HG02571 (cell line): ENCODE measurements around the gene FNDC8.
A peak's percentile ranks its signal among the peaks of the same experiment; 100 is the strongest.
"Not testable (repeated sequence)": the region's sequence is repeated elsewhere in the genome, so short reads cannot be mapped to it uniquely, and the experiment has no call there.

Experiments used
- ATAC-seq: cut with Tn5 transposase; IDR thresholded peaks from one replicate; pipeline ENCODE4 v1.9.1; 2021; ENCODE audit warnings: mild to moderate bottlenecking, moderate library complexity; ENCODE audit not compliant: unreplicated experiment

FNDC8 gene

DNA sequence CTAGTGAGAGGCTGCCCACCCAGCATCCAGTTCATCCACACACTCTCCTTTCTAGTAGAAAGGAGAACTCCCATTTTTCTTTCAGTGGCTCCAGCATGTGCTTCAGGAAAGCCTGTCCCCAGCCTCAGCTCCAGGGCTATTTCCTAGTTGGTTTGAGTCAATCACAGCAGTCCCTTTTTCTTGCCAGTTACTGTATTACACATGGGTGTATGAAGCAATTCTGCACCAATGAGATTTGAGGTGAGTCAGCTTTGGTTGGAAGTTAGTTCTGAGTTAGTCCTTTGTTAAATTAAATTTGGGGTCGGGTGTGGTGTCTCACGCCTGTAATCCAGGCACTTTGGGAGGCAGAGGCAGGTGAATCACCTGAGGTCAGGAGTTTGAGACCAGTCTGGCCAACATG is 26.5 kb upstream of the FNDC8 start:
- ATAC-seq = no peak

DNA sequence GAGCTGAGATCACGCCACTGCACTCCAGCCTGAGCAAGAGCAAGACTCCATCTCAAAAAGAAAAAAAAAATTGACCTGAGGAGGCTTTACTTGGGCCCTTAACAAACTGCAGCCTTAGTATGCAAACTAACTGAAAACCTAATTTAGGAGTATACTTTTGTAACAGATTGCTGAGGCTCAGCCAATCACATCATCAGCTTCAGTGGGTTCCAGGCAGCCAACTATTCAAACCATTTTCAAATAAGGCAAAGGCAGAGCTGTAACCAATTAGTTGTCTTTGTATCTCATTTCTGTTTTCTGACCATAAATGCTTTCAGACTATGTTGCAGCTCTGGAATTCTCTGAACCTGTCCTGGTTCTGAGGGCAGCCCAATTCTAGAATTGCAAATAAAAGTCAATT is 25.7 kb upstream of the FNDC8 start:
- no peak for ATAC-seq

- no peak for ATAC-seq
These were observed 23.6 kb upstream of the FNDC8 start for GRCh38 chr17:35097776-35098175.

- ATAC-seq = no peak
These were observed 21.5 kb upstream of the FNDC8 start for GRCh38 chr17:35099908-35100307.

- no peak for ATAC-seq
These were observed 20.4 kb upstream of the FNDC8 start for GRCh38 chr17:35101036-35101435.

GRCh38 chr17:35101725-35102124 is 19.7 kb upstream of the FNDC8 start:
- ATAC-seq = no peak

DNA sequence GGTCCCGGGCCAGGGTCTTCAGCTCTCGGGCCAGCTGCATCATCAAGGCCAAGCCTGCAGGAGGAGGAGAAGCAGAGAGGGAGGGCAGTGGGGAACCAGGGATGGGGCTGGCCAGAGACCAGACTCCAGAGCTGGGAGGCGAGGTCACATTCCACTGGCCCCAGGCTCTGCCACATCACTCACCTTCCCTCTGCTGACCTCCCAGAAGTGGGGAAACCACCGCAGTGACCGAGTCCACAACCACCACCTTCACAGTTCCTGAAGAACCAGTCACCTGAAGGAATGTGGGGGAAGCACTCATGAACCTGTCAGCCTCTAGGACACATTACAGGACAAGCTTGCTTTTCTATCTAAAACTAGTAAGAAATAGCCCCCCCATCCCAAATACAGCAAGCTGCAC is 18.1 kb upstream of the FNDC8 start:
- ATAC-seq = no peak

- ATAC-seq = no peak
These were observed 16.5 kb upstream of the FNDC8 start for GRCh38 chr17:35104844-35105450.

DNA sequence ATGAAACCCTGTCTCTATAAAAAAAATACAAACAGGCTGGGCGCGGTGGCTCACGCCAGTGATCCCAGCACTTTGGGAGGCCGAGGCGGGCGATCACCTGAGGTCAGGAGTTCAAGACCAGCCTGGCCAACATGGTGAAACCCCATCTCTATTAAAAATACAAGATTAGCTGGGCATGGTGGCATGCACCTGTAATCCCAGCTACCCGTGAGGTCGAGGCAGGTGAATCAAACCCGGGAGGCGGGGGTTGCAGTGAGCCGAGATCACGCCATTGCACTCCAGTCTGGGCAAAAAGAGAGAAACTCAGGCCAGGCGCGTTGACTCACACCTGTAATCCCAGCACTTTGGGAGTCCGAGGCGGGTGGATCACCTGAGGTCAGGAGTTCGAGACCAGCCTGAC is 10.6 kb upstream of the FNDC8 start:
- not testable (repeated sequence) for ATAC-seq

DNA sequence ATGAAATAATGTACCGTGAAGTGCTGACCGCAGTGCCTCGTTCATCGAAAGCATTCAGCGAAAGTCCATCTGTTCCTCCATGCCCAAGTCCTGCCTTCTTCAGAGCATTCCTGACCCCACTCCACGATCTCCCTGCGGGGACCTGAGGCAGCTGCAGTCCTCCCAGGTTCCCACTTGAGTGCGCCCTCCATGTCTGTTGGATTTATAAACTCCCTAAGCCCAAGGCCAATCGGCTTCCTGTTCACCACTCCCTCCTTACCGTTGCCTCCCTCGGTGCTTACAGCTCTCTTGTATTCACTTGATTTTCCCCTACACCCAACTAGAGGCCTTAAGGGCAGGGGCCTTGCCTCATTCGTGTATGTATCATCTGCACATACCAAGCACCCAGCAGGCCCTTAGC is 4.6 kb upstream of the FNDC8 start:
- no peak for ATAC-seq

DNA sequence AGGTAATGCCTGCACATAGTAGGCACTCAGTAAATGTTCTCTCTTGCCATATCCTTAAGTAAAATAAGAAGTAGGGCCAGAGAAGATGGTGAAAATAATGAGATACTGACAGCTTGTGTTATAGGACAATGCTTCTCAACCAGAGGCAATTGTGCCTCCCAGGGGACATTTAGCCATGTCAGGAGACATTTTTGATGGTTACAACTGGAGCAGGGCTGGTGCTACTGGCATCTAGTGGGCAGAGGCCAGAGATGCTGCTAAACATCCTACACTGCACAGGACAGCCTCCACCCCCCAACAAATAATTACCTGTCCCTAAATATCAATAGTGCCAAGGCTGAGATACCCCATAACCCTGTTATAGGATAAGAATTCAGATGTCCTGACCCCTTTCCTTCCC is 3.4 kb upstream of the FNDC8 start:
- ATAC-seq = no peak

DNA sequence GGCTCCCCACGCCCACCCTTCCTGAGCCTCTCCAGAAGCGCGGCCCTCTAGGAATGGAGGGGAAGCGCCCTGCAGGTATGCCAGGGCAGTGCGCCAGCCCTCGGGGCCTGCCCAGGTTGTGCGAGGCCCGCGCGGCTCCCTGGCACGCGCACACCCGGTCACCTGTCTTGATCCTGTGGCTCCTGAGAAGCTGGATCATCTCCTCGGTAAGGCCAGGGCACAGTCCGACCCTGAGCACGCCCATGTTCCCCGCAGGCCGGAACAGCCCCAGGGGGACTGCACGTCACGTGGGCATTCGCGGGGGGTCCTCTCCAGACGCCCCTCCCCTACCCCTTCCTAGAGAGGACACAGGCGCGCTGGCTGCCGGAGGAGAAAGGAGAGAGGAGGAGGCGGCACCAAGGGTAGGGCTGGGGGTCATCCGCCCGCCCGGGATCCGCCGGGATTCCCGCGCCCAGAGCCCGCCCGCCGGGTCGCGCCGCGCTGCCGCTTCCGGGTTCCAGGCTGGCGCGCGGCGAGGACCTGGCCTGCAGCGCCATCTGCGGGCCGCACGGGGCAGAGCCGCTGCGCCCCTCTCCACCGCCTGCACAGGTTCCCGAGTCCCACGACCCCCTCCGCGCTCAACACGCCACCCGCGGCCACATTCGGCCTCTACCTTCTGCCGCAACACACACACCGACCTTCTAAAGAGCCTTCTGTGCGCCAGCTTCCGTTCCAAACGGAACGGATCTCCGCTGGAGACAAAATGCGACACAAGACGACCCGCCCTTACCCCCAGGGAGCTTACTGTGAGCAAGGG is 1.8 kb upstream of the FNDC8 start, which contains the start of gene RAD51D:
TSS of gene RAD51D (minus strand) at position 491 of the 796 bp plus-strand sequence. CDS start at position 244, 247 bp downstream.
- ATAC-seq = peak; percentile 66

GRCh38 chr17:35127751-35128514 is 6.5 kb downstream of the FNDC8 start:
- ATAC-seq = no peak

- no peak for ATAC-seq
These were observed 7.9 kb downstream of the FNDC8 start for GRCh38 chr17:35129154-35129972.

- no peak for ATAC-seq
These were observed 8.5 kb downstream of the FNDC8 start for GRCh38 chr17:35129973-35130351.

DNA sequence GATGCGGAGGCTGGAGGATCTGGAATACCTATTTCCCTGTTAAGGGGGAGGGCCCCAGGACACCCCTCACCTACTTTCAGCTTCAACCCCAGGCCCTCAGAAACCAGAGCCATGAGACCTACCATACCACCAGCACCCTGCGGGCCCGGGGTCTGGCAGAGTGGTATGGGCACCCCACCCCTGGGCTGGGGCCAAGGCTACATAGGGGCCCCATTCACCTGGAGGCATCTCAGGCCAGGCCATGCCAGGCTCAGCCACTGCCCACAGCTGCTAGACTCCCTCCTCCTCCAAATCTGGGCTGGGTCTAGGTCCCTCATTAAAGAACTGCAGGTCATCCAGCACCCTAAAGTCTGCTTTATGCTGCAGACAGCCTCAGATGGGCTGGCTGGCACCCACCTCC is 9.0 kb downstream of the FNDC8 start:
- no peak for ATAC-seq

DNA sequence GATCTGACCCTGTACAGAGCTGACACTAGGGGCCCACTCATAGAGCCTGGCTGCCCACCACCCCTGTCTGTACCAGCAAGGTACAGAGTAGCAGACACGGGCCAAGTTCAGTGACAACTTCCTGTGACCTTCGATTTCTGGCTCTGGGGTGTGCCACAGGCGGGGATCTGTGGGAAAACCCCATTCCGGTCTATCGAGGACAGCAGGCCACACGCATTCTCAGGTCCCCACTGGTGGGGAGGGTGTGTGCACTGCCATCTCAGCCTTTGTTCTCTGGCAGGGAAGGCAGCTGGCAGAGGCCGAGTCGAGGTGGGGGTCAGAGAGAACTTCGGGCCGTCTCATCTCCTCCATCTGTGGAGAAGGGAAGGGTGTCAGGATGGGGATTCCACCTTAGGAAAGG is 10.7 kb downstream of the FNDC8 start:
- ATAC-seq = no peak

DNA sequence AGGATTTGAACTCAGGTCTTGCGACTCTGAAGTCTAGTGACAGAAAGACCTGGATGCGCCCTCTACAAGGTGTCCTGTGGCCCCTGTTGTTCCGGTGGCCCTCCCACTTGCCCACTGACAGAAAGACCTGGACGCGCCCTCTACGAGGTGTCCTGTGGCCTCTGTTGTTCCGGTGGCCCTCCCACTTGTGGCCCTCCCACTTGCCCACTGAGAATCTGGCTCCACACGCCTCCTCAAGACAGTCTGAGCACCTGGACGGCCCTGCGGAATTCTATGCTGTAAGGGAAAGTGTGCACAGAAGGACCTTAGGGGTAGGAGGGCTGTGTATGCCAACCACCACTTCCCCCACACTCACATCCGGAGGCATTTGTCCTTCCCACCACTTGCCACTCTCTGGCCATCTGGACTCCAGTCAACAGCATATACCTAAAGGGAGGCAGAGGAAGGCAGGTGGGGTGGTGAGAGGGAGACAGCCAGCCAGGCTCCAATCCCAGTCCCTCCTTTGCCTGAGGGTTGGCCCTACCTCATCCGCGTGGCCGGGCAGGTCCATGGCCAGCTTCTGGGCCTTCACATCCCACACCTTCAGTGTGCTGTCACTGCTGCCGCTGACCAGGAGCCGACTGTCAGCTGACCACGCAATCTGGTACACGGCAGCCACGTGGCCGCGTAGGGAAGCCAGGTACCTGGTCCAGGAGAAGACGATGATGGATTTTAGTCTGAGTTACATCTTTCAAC is 11.6 kb downstream of the FNDC8 start:
- ATAC-seq = no peak

DNA sequence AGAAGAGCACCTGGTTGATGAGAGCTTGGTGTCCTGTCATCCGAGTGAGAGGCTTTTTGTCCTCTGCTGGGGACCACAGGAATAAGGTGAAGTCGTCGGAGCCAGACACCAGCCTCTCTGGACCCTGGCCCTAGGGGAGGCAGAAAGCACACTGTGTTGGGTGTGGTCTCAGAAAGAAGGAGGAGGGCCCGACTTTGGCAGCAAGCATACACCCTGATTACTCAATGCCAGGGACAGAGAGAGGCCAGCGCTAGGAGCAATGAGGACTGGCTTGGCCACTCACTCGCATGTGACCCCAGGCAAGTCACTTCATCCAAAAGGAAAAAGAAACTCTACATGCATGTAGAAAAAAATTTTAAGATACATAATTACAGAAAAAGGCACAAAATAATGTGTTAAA is 13.9 kb downstream of the FNDC8 start:
- no peak for ATAC-seq

GRCh38 chr17:35138218-35138617 is 16.8 kb downstream of the FNDC8 start:
- no peak for ATAC-seq
